ENCODE results near the gene ADRB2. TPM values are rescaled to one million over a fixed set of nuclear protein-coding genes. Genes with fewer than 3 reads are reported as not detected.

Gene ADRB2
- total RNA-seq, 1 donor from 2014 or later, result 6.7 TPM

DNA sequence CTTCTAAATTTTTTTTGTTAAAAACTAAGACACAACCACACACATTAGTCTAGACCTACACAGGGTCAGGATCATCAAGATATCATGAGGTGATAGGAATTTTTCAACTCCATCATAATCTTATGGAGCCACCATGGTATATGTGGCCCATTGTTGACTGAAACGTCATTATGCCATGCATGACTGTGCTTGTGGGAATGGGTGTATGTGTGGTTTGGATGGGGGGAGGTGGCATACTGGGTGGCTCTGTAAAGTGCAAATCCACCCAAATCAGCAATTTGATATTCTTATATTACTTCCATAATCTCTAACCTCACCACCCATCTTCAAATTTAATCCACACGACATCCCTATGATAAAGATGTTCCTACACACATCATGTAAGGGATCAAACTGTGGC is 21.0 kb downstream of the ADRB2 start:
- no peak for ATAC-seq
- no peak for DNase-seq (ENCODE audit: low spot score)
- intact Hi-C loops (cut with DNase I), result no loop called here

GRCh38 chr5:148848393-148849031 is 22.1 kb downstream of the ADRB2 start:
- DNase-seq (ENCODE audit: low spot score) (no peak), ATAC-seq (no peak)
- intact Hi-C loops (cut with DNase I), result no loop called here

- intact Hi-C loops (cut with DNase I), result no loop called here
- peak; percentile 55 for ATAC-seq
Observed at GRCh38 chr5:148849461-148849860, 23.1 kb downstream of the ADRB2 start.

DNA sequence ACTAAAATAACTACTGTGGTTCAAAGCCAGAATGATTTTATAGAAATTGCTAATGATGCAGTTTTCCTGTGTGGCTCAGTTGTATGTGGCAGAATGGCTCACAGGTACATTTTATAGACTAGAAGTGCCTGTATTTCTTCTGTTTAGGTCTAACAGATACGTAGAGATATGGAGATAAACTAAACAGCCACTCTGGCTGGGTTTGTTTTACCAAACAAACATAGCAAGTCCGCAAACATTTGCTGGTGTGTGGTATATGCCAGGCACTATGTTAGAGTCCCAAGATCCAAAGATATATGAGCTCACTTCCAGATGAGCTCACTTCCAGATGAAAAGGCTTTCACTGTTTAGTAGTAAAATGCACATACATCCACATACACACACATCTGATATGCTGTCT is 24.4 kb downstream of the ADRB2 start:
- no peak for ATAC-seq
- DNase-seq (ENCODE audit: low spot score), result no peak
- intact Hi-C loops (cut with DNase I), result no loop called here

More at GRCh38 chr5:148849461-148849860, 23.1 kb downstream of the ADRB2 start:
- no peak for DNase-seq (ENCODE audit: low spot score)

- DNase-seq (ENCODE audit: low spot score) (no peak), ATAC-seq (no peak)
- intact Hi-C loops (cut with DNase I), result no loop called here
Observed at GRCh38 chr5:148853868-148854267, 27.5 kb downstream of the ADRB2 start.

DNA sequence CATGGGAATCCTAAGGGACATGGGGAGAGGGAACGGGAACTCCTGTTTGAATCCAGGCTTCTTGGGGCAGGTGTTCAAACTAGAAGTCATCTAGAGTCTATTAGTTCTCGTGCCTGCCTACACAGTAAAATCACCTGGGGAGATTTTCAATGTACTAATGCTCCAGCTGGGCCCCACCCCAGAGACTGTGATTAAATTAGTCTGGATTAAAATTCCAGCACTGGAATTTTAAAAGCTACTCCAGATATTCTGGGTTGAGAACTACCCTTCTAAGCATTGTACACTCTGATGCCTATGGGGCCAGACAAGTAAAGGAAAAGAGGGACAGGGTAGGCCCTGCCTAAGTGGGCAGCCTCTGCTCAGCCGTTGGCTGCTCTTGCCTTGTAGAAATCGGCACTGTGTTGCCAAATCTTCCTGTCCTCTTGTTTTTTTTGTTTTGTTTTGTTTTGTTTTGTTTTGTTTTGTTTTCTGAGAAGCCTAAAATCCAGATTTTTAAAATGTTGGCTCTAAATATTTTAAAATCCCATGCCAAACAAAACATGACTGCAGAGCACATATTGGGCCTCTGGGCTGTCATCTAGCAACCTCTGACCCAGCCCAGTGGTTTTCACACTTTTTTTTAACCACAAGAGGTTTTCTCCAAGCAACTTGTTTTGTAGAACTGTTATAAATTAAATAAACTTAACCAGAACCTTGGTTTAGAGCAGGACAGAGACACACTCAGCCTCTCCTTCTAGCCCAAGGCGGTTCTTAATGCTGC is 29.0 kb downstream of the ADRB2 start:
- ATAC-seq (peak; percentile 62), DNase-seq (ENCODE audit: low spot score) (no peak)
- intact Hi-C loops (cut with DNase I), result no loop called here

DNA sequence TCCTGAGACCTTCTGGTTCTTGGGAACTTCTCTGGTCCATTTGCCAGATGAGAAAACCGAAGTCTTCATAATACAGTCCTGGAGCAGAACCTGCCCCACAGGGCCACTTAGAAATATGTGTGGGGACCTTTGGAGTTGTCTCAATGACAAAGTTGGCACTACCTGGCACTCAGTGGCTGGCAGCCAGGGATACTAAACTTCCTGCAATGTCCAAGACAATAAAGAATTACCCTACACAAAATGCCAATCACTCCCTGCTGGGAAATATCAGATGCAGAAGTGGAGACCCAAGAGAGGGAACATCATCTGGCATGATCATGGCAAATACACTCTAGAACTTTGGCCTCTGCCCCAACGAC is 29.6 kb downstream of the ADRB2 start:
- ATAC-seq, result no peak
- intact Hi-C loops (cut with DNase I), result no loop called here
- no peak for DNase-seq (ENCODE audit: low spot score)

DNA sequence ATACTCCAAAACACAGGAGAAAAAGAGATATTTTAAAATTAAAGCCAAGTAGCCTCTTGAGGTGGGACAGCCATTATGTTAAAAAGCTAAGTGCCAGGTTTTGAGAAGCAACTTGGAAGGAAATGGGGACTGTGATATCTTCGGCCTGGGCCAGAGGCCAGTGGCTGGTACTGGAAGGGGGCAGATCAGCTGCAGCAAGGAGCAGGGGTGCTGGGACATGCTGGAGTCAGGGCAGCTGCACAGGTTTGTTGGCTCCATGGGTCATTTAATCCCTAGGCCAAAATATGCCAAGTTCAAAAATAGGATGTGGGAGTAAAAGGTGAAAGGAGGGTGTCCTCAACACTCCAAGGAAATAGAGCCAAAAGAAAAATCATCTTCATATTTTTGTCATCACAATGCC is 30.0 kb downstream of the ADRB2 start:
- ATAC-seq (no peak), DNase-seq (ENCODE audit: low spot score) (no peak)

DNA sequence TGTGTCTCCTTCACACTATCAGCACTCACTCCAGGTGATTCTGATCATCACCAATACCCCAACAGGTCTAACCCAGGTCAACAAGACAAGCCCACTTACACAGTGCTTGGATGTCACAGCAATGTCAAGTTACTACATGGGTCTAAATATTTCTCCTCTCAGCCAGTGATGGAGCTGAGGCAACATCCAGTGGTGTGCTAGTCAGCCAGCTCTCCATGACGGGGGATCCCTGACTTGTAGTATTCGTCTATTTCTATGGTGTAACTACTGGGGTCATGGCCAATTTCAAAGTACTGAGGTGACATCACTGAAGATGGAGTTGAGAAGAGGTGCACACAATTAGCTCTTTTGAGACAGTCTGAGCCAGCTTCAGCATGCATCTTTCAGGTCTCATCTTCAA is 31.1 kb downstream of the ADRB2 start:
- intact Hi-C loops (cut with DNase I), result no loop called here
- DNase-seq (ENCODE audit: low spot score) (no peak), ATAC-seq (no peak)

More for the DNA sequence above, 30.0 kb downstream of the ADRB2 start:
- intact Hi-C loops (cut with DNase I), result no loop called here

DNA sequence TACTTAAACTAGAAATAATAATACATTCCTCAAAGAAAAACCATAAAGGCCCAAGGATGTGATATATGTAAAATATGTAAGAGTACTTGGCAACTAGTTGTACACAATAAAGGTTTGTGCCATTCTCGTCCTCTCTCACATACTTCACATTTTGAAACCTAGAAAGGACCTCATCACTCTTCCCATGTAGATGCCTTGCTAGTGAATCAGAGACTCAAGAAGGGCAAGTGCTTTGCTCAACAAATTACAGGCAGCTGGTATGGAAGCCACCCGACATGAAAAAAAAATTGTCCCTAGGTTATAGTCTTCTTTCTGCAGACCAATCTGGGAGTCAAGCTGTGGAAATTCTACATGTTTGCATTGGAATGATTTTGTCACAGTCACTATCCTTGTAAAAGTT is 31.7 kb downstream of the ADRB2 start:
- no peak for DNase-seq (ENCODE audit: low spot score)
- intact Hi-C loops (cut with DNase I), result no loop called here
- no peak for ATAC-seq

GRCh38 chr5:148858547-148858946 is 32.1 kb downstream of the ADRB2 start:
- intact Hi-C loops (cut with DNase I), result no loop called here
- ATAC-seq, result no peak
- DNase-seq (ENCODE audit: low spot score), result no peak

DNA sequence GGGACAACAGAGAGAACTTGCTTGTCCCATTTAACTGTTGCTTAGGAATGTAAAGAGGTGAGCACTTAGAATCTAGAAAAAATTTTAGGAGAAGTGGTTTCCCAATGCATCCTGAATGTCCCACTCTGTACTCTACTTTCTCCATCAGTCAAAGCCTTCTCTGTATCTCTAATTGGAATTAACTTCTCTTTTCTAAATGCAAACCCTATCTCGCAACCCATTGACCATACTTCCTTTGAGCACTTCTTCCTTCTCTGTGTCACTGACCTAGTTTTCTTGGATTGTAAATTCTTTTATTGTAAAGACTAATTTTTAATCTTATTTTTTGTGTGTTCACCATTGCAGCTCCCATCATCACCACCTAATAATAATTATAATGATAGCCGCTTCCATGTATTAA is 33.3 kb downstream of the ADRB2 start:
- ATAC-seq, result no peak
- intact Hi-C loops (cut with DNase I), result no loop called here
- DNase-seq (ENCODE audit: low spot score), result no peak

DNA sequence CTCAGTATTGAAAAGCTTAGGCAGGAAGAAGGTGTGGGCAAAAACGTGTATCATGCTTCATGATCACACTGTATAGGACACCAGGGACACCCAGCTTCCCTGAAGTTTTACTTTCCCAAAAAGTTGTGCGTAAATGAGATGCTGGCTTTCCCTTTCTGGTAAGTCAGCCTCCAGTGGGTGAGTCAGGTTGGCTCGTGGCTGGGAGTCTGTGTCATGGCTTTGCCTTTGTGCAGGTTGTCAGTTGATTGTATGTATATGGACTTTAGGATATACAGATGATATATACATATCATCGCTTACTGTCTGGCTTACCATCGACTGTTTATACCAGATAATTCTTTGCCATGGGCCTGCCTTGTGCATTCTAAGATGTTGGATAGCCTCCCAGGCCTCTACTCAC is 34.2 kb downstream of the ADRB2 start:
- no peak for ATAC-seq
- intact Hi-C loops (cut with DNase I), result no loop called here
- DNase-seq (ENCODE audit: low spot score), result no peak

- intact Hi-C loops (cut with DNase I), result no loop called here
- ATAC-seq, result no peak
- no peak for DNase-seq (ENCODE audit: low spot score)
Observed at GRCh38 chr5:148861088-148861487, 34.7 kb downstream of the ADRB2 start.

DNA sequence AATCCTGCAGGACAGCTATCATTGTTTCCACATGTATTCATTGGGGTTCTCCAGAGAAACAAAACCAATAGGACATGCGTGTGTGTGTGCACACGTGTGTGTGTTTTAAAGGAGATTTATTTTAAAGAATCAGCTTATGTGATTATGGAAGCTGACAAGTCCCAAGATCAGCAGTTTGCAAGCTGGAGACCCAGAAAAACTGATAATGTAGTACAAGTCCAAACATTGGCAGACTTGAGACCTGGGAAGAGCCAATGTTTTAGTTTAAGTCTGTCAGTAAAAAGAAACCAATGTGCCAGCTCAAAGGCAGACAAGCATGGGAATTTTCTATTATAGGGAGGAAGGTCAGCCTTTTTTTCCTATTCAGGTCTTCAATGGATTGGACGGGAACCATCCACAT is 35.3 kb downstream of the ADRB2 start:
- DNase-seq (ENCODE audit: low spot score) (no peak), ATAC-seq (no peak)
- intact Hi-C loops (cut with DNase I), result no loop called here

GRCh38 chr5:148864113-148864841 is 37.9 kb downstream of the ADRB2 start:
- no peak for ATAC-seq
- intact Hi-C loops (cut with DNase I), result no loop called here

DNA sequence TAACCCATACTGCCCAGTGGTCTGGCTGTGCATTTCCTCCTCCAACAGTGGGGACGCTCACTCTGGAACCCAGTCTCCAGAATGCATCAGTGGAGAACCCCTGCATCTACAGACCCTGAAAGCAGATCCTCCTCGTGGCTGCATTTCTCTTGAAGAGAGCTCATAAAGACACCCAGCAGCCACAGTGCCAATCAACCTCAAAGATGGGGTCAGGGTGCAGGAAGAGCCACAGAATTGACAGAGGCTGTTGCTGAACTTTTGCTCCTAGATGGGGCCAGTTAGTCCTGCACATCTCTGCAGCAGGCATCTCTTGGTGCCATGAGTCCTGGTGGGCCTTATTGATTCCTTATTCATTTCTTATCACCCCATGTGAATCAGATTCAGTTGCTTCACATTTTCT is 39.6 kb downstream of the ADRB2 start:
- intact Hi-C loops (cut with DNase I), result no loop called here
- DNase-seq (ENCODE audit: low spot score), result no peak
- ATAC-seq, result no peak

More at GRCh38 chr5:148864113-148864841, 37.9 kb downstream of the ADRB2 start:
- DNase-seq (ENCODE audit: low spot score), result no peak

GRCh38 chr5:148873120-148873519 is 46.7 kb downstream of the ADRB2 start:
- ATAC-seq (no peak), DNase-seq (ENCODE audit: low spot score) (no peak)
- intact Hi-C loops (cut with DNase I), result no loop called here

DNA sequence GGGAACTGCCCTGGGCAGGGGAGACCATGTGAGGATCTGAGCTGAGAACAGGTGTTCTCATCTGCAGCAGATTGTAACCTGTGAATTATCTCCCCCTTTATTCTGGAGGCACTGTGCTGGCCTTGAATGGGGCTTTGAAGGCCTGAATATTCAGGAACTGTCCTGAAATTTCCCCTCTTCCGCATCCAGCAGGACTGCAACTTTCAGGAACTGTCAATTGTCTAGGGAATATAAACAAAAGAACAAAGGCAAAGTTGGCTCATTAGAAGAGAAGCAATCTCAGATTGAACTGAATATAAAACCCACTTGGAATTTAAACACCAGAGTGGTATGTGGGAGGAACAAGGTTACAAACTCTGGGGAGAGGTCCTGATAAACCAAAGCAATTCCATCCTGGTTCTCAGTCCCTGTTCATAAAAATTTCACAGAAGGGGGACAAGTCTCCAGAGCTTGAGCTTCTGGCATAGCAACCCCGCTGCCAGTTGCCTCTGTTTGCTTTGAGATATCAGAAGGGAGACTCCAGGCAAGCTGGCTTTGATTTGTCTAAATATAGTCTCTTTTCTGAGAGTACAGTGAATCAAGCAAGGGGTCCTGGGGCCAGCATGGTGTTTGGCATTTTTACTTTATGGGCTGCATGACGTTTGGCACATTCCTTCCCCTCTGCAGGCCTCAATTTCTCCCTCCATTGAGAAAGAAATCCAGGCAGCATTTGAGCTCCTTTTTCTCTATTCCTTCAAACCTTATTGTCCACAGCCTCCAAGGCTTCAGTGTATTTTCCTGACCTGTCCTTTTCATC is 47.5 kb downstream of the ADRB2 start:
- no peak for DNase-seq (ENCODE audit: low spot score)
- intact Hi-C loops (cut with DNase I), result no loop called here
- ATAC-seq, result no peak

Data from sciatic nerve (tissue), 2 donors.